Gastrocnemius medialis (tissue), 4 donors: Measurements from ENCODE around the gene TICAM1.

Experiments used
- CTCF ChIP-seq, 5 experiments: fragments of 450-650 bp in 3 of 5; fragments of 200-600 bp in 2 of 5; sonication (generic) in 2 of 5; IDR thresholded peaks in 4 of 5; conservative IDR thresholded peaks in 1 of 5; 1 replicate in 4 of 5; 2 replicates in 1 of 5; pipeline ENCODE4 v1.5.1; 2016 to 2019; ENCODE audit warnings: antibody characterized with exemption in 5 of 5, mild to moderate bottlenecking in 3 of 5, moderate library complexity in 3 of 5
- POLR2A ChIP-seq, 2 donors: fragments of 450-650 bp; IDR thresholded peaks; one replicate each; pipeline ENCODE4 v1.6.1; 2017; ENCODE audit warnings: antibody characterized with exemption in 2 of 2, mild to moderate bottlenecking in 2 of 2, moderate library complexity in 2 of 2

GRCh38 chr19:4791183-4792018 lies 40.1 kb downstream of the TICAM1 start, which contains the start of gene FEM1A:
- peak; percentile 97 to 98 (median 98) for TF ChIP-seq CTCF (IDR thresholded peaks at IDR 0.05 in 4 of 5, conservative IDR thresholded peaks at IDR 0.05 in 1 of 5)
- peak; percentile 78 to 84 for TF ChIP-seq POLR2A (IDR thresholded peaks at IDR 0.05)
